HepG2 (cell line): ENCODE measurements around the gene FZD4. TPM values are rescaled to one million over a fixed set of nuclear protein-coding genes. Genes with fewer than 3 reads are reported as not detected.
A peak's percentile ranks its signal among the peaks of the same experiment; 100 is the strongest.

Experiments
- ATAC-seq: fragments of 200-7000 bp; cut with Tn5 transposase; 3 replicates; pipeline ENCODE4 v1.9.1; 2020; ENCODE audit warnings: mild to moderate bottlenecking, moderate library complexity
- BruUV-seq: library from RNA; stranded (reverse); fragments of 400-500 nt; replicated peaks from 2 replicates; lab custom pipeline; 2021; lab: Mats Ljungman, UMichigan
- CTCF ChIA-PET: fragments of 300-600 bp; formaldehyde crosslinking; extraction: SDS; loops from one replicate; lab custom pipeline; 2021; ENCODE audit warnings: low total read pairs, inconsistent platforms, low intra/inter-chr PET ratio; lab: Yijun Ruan, JAX
- POLR2A ChIA-PET: fragments of 350-600 bp; sonication (Branson Sonifier 250); formaldehyde crosslinking; loops from one replicate; lab custom pipeline; 2020; ENCODE audit warnings: antibody characterized with exemption, inconsistent platforms; lab: Yijun Ruan, JAX
- DNase-seq: peaks from one replicate; pipeline ENCODE4 v3.0.0-alpha.2; 2015; ENCODE audit warnings: low spot score
- FAIRE-seq: peaks from 3 replicates; lab custom pipeline; 2011; peaks lifted over from hg19 to GRCh38; lab: Jason Lieb, UNC
- H2AFZ ChIP-seq: one replicate; pipeline ENCODE4 v1.6.1; 2011; ENCODE audit warnings: low read length, inconsistent platforms
- H3K27ac ChIP-seq: fragments of 300-600 bp; 3 replicates; pipeline ENCODE4 v1.8.0; 2011; ENCODE audit warnings: mixed run types, mild to moderate bottlenecking, mixed read lengths, low read length, inconsistent platforms; ENCODE audit not compliant: insufficient read depth; ENCODE audit errors: extremely low read length
- H3K27me3 ChIP-seq, 2 experiments: fragments of 200-600 bp in 1 of 2; 2 replicates in 1 of 2; 3 replicates in 1 of 2; pipeline versions ENCODE4 v1.6.0 to v1.8.0; 2011; ENCODE audit warnings: low read length in 2 of 2, mild to moderate bottlenecking in 2 of 2, moderate library complexity in 2 of 2, inconsistent platforms in 1 of 2; ENCODE audit not compliant: insufficient read depth in 2 of 2, control insufficient read depth in 1 of 2
- H3K36me3 ChIP-seq, 2 experiments: fragments of 200-600 bp in 1 of 2; replicated peaks in 1 of 2; 2 replicates in 1 of 2; 3 replicates in 1 of 2; pipeline versions ENCODE4 v1.5.1 to v1.8.0; 2011; ENCODE audit warnings: low read length in 2 of 2, inconsistent platforms in 1 of 2; ENCODE audit not compliant: insufficient read depth in 2 of 2, control insufficient read depth in 1 of 2
- H3K4me1 ChIP-seq: 2 replicates; pipeline ENCODE4 v1.5.1; 2012; ENCODE audit warnings: low read length, inconsistent platforms; ENCODE audit not compliant: insufficient read depth
- H3K4me2 ChIP-seq: 2 replicates; pipeline ENCODE4 v1.6.0; 2011; ENCODE audit warnings: low read depth, low read length, inconsistent platforms
- H3K4me3 ChIP-seq, 3 experiments: fragments of 200-600 bp in 1 of 3; sonication (generic), shearing (Covaris generic) in 1 of 3; replicated peaks in 1 of 3; 2 replicates each; pipeline ENCODE4 v1.5.1; 2011 to 2016; ENCODE audit warnings: low read length in 3 of 3, inconsistent platforms in 2 of 3, low read depth in 2 of 3, mild to moderate bottlenecking in 2 of 3, control low read depth in 1 of 3, mixed read lengths in 1 of 3; ENCODE audit not compliant: insufficient read depth in 1 of 3
- H3K79me2 ChIP-seq: one replicate; pipeline ENCODE4 v1.6.1; 2011; ENCODE audit warnings: low read length, inconsistent platforms; ENCODE audit not compliant: insufficient read depth
- H3K9ac ChIP-seq: 2 replicates; pipeline ENCODE4 v1.6.0; 2011; ENCODE audit warnings: mild to moderate bottlenecking, low read depth, low read length, inconsistent platforms; ENCODE audit not compliant: insufficient read depth
- H3K9me3 ChIP-seq: 2 replicates; pipeline ENCODE4 v1.5.1; 2012; ENCODE audit warnings: mild to moderate bottlenecking, low read length
- H4K20me1 ChIP-seq: 2 replicates; pipeline ENCODE4 v1.6.0; 2011; ENCODE audit warnings: inconsistent platforms, mild to moderate bottlenecking, low read length, moderate library complexity; ENCODE audit not compliant: insufficient read depth
- ELF1 ChIP-seq: sonication (generic); formaldehyde crosslinking; IDR thresholded peaks from 2 replicates; pipeline ENCODE4 v1.4.0; 2020; ENCODE audit warnings: missing genetic modification reagents
- GATAD1 ChIP-seq: IDR thresholded peaks from 2 replicates; pipeline ENCODE4 v1.6.1; 2016; ENCODE audit warnings: missing genetic modification reagents, missing compliant biosample characterization
- HNRNPH1 ChIP-seq: fragments of 200-400 bp; formaldehyde crosslinking; optimal IDR thresholded peaks from 2 replicates; pipeline ENCODE3; 2017; ENCODE audit warnings: mild to moderate bottlenecking, low read depth, low read length
- WIZ ChIP-seq: sonication (generic); formaldehyde crosslinking; IDR thresholded peaks from 2 replicates; pipeline ENCODE4 v1.5.1; 2020; ENCODE audit warnings: mild to moderate bottlenecking, missing genetic modification reagents
- ZNF510 ChIP-seq: sonication (generic); formaldehyde crosslinking; IDR thresholded peaks from 2 replicates; pipeline ENCODE4 v1.4.0; 2020; ENCODE audit warnings: low read depth, mild to moderate bottlenecking, missing genetic modification reagents
- ZNF652 ChIP-seq: IDR thresholded peaks from 2 replicates; pipeline ENCODE4 v1.6.1; 2016; ENCODE audit warnings: low read depth, borderline replicate concordance
- ZNF878 ChIP-seq: sonication (generic); formaldehyde crosslinking; IDR thresholded peaks from 2 replicates; pipeline ENCODE4 v1.8.1; 2023; ENCODE audit warnings: mild to moderate bottlenecking, missing genetic modification reagents, moderate library complexity
- WGBS: methylation state at CpG from one replicate; pipeline ENCODE4 v1.1.6; 2017; ENCODE audit warnings: low lambda C conversion rate; 5-methylcytosine and 5-hydroxymethylcytosine counted together
- in situ Hi-C: cut with HindIII; loops from 2 replicates; pipeline ENCODE4 v1.10.0; 2017; ENCODE audit warnings: low pct_unique_long_range_greater_than_20kb; ENCODE audit not compliant: extremely low pct_ligation_motif_present
- intact Hi-C: fragments of 100-400 bp; cut with micrococcal nuclease; formaldehyde crosslinking; loops from one replicate; pipeline ENCODE4 v1.10.0; 2022; ENCODE audit not compliant: unreplicated experiment
- polyA plus RNA-seq, 8 experiments: library from polyadenylated mRNA; depleted of rRNA in 3 of 8; stranded (reverse) in 7 of 8; unstranded in 1 of 8; fragments of >200 nt; fragmentation: Illumina TruSeq in 4 of 8; extraction: Trizol in 4 of 8; gene quantifications; 2 replicates each; pipeline versions ENCODE4 v1.2.1 to v1.2.3, GENCODE V29; 2011 to 2016; ENCODE audit warnings: low read depth in 4 of 8, missing spikeins in 1 of 8, mixed read lengths in 1 of 8; ENCODE audit not compliant: insufficient read depth in 1 of 8
- total RNA-seq, 5 experiments: library from RNA; depleted of rRNA; stranded (reverse); fragments of >200 nt; fragmentation: Illumina TruSeq; extraction: Trizol; gene quantifications; 2 replicates each; pipeline ENCODE4 v1.2.3, GENCODE V29; 2016; ENCODE audit warnings: low read depth in 1 of 5
- TF ChIP-seq, protein P1 (sequence below): sonication (generic); formaldehyde crosslinking; conservative IDR thresholded peaks from 2 replicates; pipeline ENCODE4 v1.4.0; 2020; ENCODE audit warnings: missing genetic modification reagents
- TF ChIP-seq, protein P2 (sequence below): IDR thresholded peaks from 2 replicates; pipeline ENCODE4 v1.6.1; 2012; ENCODE audit warnings: inconsistent platforms

FZD4 gene
- total and polyA plus RNA-seq, 2 of the 13 experiments (the other 11 are each of a cell fraction or from before 2014, with no cell fraction given), result 46.5 to 70.4 TPM

DNA sequence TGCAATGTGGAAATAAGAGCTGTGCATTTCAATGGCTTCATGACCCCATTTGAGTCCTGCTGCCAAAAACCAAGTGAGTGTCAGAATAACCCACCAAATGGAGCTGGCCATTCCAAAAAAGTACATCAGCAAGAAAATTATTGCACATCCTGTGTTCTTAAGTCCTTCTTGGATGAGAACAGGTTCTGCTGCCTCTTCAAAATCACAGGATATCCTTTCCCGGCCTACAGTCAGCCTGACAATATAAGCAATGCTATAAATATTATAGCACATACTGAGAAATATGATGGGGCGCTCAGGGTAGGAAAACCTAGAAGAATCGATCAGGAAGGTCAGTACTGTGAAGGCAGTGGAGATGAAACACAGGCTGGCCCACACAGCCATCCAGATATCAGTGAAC is 3.5 kb downstream of the FZD4 start:
- Histone ChIP-seq H3K79me2 (peaks cover 82% of the 10 kb centered on the region), H3K4me1 (peaks cover 61% of the 10 kb centered on the region), H3K4me3 (peak overlapping the region in 1 of 3 experiments; percentile 87; a peak in 3 of 6 replicates), H3K4me2 (peak overlapping the region; percentile 81), H3K27me3 (no peaks in the 10 kb centered on the region; a peak in 1 of 5 replicates), H4K20me1 (peaks cover 15% of the 10 kb centered on the region), H3K9ac (no peak overlapping the region), H2AFZ (no peak overlapping the region), H3K9me3 (no peaks in the 10 kb centered on the region), H3K27ac (no peak overlapping the region), H3K36me3 (peaks cover 13 to 38% of the 10 kb centered on the region in 2 experiments)
- no peak for DNase-seq
- FAIRE-seq, result no peak
- in situ Hi-C loops, result loop anchor here (5.0 kb wide), 1 partner anchor 86 kb away; the partner anchor contains the start of gene TMEM135
- TF ChIP-seq, protein P1, sequence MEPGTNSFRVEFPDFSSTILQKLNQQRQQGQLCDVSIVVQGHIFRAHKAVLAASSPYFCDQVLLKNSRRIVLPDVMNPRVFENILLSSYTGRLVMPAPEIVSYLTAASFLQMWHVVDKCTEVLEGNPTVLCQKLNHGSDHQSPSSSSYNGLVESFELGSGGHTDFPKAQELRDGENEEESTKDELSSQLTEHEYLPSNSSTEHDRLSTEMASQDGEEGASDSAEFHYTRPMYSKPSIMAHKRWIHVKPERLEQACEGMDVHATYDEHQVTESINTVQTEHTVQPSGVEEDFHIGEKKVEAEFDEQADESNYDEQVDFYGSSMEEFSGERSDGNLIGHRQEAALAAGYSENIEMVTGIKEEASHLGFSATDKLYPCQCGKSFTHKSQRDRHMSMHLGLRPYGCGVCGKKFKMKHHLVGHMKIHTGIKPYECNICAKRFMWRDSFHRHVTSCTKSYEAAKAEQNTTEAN (CRISPR knock-in tag), result no peak
- TF ChIP-seq ZNF510 (CRISPR knock-in tag), result 0 out of 2 replicates have a peak, but pooled peaks have one; percentile 28
- ChIA-PET POLR2A (interaction anchor here (11.5 kb wide), 1 partner anchor 10 kb away, joined by 287 read pairs; no protein-coding TSS in a partner anchor), CTCF (no interaction called here)
- ATAC-seq, result no peak
- intact Hi-C loops, result no loop called here
- WGBS, result 98% methylated on average over 3 of the region's 3 CpGs
- no TSS peak for BruUV-seq

DNA sequence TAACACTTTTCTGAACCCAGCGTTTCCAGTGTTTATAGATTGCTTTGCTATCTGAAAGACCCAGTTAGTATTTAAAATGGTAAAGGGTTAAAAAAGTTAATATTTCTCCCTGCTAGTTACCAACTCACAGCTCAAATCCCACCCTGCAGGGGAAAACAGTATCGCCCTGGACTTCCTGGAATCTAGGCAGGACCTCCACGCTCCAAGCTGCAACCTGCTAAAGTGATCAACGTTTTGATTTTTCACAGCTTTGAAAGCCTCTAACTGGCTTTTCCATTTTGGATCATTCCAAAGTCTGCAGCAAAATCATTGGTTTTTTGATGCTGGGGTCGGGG is 4.6 kb downstream of the FZD4 start:
- Histone ChIP-seq H3K9ac (peak overlapping the region; percentile 23; the same call in 1 of the 2 replicates), H3K27me3 (no peaks in the 10 kb centered on the region; a peak in 1 of 5 replicates), H3K4me1 (peaks cover 69% of the 10 kb centered on the region), H3K36me3 (peaks cover 13 to 48% of the 10 kb centered on the region in 2 experiments), H3K79me2 (peaks cover 84% of the 10 kb centered on the region), H3K4me3 (peak overlapping the region; percentile 2 to 33 (median 30); a peak in 5 of 6 replicates), H3K4me2 (peak overlapping the region; percentile 81), H3K27ac (peak overlapping the region; percentile 13), H2AFZ (no peak overlapping the region), H4K20me1 (peaks cover 15% of the 10 kb centered on the region), H3K9me3 (no peaks in the 10 kb centered on the region)
- in situ Hi-C loops, result loop anchor here (5.0 kb wide), 1 partner anchor 87 kb away; the partner anchor contains the start of gene TMEM135
- FAIRE-seq (no peak), DNase-seq (no peak), ATAC-seq (no peak)
- WGBS, result 43% methylated on average over 5 of the region's 5 CpGs
- BruUV-seq, result no TSS peak
- POLR2A ChIA-PET, result interaction anchor here (11.5 kb wide), 1 partner anchor 9 kb away, joined by 287 read pairs; no protein-coding TSS in a partner anchor
- intact Hi-C loops, result no loop called here
- CTCF ChIA-PET, result no interaction called here
- TF ChIP-seq, protein P2, sequence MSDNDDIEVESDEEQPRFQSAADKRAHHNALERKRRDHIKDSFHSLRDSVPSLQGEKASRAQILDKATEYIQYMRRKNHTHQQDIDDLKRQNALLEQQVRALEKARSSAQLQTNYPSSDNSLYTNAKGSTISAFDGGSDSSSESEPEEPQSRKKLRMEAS, result no peak
- no peak for TF ChIP-seq WIZ (CRISPR knock-in tag)
- TF ChIP-seq ZNF878 (CRISPR knock-in tag), result no peak
- TF ChIP-seq GATAD1 (CRISPR knock-in tag), result no peak
- TF ChIP-seq ELF1, result 0 out of 2 replicates have a peak, but pooled peaks have one; percentile 23
- TF ChIP-seq ZNF652 (CRISPR knock-in tag), result peak; percentile 80
- TF ChIP-seq HNRNPH1, result no peak
